ENCODE results near the gene ASXL2.

Gene ASXL2

DNA sequence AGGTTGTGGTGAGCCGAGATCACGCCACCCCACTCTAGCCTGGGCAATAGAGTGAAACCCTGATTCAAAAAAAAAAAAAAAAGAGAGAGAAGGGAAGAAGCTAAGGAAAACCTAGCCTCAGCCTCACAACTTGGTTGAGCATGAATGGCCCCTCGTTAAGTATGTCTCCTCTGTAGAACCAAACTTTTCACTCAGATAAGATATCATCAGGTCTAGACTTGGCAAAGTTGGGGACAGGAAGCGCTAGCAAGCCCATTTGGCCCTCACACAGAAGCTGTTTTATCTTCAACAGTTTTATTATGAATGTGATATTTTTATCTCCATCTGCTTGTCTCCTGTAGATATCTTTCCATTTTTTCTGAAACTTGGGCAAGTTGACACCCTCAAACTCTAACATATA is 3.5 kb upstream of the ASXL2 start:
- TF ChIP-seq CTCF (IDR thresholded peaks at IDR 0.05; ENCODE audit: low read depth, low read length, missing control alignments): no peak
- in situ Hi-C loops (cut with HindIII; ENCODE audit: low sequenced_read_pairs): no loop called here
- H3K4me3 ChIP-seq (ENCODE audit: low read depth, low read length): no peak overlapping the region
- no peak for DNase-seq (ENCODE audit: low read depth)

DNA sequence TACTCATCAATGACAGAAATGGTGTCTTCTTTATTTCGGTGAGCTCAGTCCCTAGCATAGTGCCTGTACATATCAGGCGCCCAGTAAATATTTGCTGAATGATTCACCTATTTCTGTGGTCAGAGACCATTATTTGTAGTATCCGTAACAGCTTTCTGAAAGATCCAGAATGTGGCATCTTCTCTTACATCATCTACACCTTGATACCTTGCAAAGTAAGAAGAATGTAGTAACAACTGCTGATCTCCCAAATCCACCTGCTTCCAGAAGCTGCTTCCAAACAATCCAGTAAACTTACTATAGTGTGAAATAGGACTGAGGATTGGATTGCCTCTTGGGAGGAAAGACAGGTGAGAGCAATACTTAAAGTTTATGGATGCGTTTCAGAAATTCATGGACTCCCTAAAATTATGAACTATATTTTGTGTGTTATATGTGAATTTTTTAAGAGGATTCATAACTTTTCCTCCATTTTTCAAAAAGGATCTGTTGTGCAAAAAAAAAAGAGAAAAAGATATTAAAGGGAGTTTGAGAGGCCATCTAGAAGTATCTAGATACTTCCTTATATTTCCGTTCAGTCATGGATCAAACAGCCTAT is 945 bp upstream of the ASXL2 start:
- in situ Hi-C loops (cut with HindIII; ENCODE audit: low sequenced_read_pairs): no loop called here
- peak overlapping the region; percentile 97 for H3K4me3 ChIP-seq (ENCODE audit: low read depth, low read length)
- TF ChIP-seq CTCF (IDR thresholded peaks at IDR 0.05; ENCODE audit: low read depth, low read length, missing control alignments): no peak
- DNase-seq (ENCODE audit: low read depth): no peak

GRCh38 chr2:25877431-25878360 is 591 bp downstream of the ASXL2 start:
- TF ChIP-seq CTCF (IDR thresholded peaks at IDR 0.05; ENCODE audit: low read depth, low read length, missing control alignments): no peak
- in situ Hi-C loops (cut with HindIII; ENCODE audit: low sequenced_read_pairs): no loop called here
- no peak for DNase-seq (ENCODE audit: low read depth)
- H3K4me3 ChIP-seq (ENCODE audit: low read depth, low read length): peak overlapping the region; percentile 97

DNA sequence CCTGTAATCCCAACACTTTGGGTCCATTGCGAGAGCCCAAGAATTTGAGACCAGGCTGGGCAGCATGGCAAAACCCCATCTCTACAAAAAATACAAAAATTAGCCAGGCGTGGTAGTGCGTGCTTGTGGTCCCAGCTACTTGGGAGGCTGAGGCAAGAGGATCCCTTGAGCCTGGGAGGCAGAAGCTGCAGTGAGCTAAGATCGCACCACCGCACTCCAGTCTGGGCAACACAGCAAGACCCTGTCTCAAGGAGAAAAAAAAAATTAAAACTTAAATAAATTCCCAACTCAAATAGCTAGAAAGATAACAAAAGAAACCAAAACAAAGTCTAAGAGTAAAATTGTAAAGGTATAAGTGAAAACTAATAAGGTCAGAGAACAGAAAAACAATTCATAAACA is 6.2 kb downstream of the ASXL2 start:
- in situ Hi-C loops (cut with HindIII; ENCODE audit: low sequenced_read_pairs): no loop called here
- DNase-seq (ENCODE audit: low read depth): no peak
- no peak for TF ChIP-seq CTCF (IDR thresholded peaks at IDR 0.05; ENCODE audit: low read depth, low read length, missing control alignments)
- H3K4me3 ChIP-seq (ENCODE audit: low read depth, low read length): no peak overlapping the region

DNA sequence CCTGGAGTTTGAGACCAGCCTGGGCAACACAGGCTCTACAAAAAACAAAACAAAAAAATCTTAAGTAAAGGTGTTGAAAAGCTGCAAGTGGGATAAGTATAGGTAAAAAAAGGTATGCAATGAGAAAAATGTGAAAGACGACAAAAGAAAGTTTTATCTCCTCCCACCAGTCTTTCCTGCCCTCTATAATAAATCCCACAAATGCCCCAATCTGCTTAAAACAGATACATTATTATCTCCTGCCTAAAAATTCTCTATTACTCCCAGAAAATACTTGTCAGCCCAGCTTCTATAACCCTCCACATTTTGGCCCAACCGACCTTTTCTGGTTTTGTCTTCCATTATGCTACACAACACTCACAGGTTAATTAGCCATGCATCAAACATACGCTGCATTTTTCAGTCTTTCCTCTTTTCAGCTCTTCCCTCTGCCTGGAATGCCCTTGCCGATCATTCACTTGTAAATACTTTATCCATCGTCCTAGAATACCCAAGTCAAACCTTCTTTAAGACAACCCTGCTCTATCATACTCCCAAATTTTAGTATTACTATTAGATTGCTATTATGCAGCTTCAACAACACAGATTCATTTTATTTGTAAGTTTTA is 10.8 kb downstream of the ASXL2 start:
- DNase-seq (ENCODE audit: low read depth): no peak
- no peak overlapping the region for H3K4me3 ChIP-seq (ENCODE audit: low read depth, low read length)
- in situ Hi-C loops (cut with HindIII; ENCODE audit: low sequenced_read_pairs): loop anchor here (10.0 kb wide), 1 partner anchor 57 kb away; no protein-coding TSS in a partner anchor
- TF ChIP-seq CTCF (IDR thresholded peaks at IDR 0.05; ENCODE audit: low read depth, low read length, missing control alignments): no peak

GRCh38 chr2:25856377-25856776 is 21.9 kb downstream of the ASXL2 start:
- no peak for DNase-seq (ENCODE audit: low read depth)
- in situ Hi-C loops (cut with HindIII; ENCODE audit: low sequenced_read_pairs): no loop called here
- no peak for TF ChIP-seq CTCF (IDR thresholded peaks at IDR 0.05; ENCODE audit: low read depth, low read length, missing control alignments)
- no peak overlapping the region for H3K4me3 ChIP-seq (ENCODE audit: low read depth, low read length)
